ENCODE results near the gene RTL10. TPM values are rescaled to one million over a fixed set of nuclear protein-coding genes. Genes with fewer than 3 reads are reported as not detected.

The RTL10 gene
- total RNA-seq, 1 experiment from 2014 or later: 21.5 TPM

DNA sequence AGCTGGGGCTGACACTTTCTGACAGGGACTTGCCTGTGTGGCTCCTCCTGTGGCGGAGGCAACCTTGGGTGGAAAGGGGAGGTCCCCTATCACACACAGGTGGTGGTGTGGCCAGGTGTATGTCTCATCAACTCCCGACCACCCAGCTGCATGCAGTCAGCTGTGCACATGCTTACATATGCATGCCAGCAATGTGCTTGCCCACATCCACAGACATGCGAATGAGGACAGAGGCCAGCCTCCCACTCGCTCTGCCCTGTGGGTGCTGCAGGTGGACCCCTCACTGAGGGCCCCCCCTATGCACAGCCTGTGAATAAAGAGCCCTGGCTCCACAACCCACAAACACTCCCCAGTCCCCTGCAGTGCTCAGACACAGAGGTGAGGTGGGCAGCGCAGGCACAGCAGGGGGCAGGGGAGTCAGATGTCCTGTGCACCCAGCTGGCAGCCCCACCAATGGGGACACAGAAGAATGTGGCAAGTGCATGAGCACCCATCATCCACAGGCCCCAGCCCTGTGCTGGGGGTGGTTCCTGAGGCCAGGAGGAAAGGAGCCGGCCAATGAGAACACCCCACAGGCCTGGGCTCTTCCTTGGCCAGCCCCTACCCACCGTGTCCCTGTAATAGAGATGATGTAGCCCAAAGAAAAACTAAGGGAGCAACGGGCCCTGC is 9.5 kb downstream of the RTL10 start:
- Mint-ChIP-seq H3K27me3 (ENCODE audit: low read depth) (no peaks in the 10 kb centered on the region), H3K9me3 (peaks cover 9% of the 10 kb centered on the region), H3K4me1 (peaks cover 9% of the 10 kb centered on the region), H3K27ac (peak overlapping the region; percentile 71; the same call in 1 of the 2 replicates), H3K4me3 (no peak overlapping the region), H3K36me3 (peaks cover 22% of the 10 kb centered on the region)
- TF ChIP-seq MYBL2 (CRISPR knock-in tag; IDR thresholded peaks at IDR 0.05) (no peak), IRF2 (CRISPR knock-in tag; IDR thresholded peaks at IDR 0.05; ENCODE audit: borderline replicate concordance, low read depth) (no peak)
- TF ChIP-seq, protein P1, sequence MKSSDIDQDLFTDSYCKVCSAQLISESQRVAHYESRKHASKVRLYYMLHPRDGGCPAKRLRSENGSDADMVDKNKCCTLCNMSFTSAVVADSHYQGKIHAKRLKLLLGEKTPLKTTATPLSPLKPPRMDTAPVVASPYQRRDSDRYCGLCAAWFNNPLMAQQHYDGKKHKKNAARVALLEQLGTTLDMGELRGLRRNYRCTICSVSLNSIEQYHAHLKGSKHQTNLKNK (CRISPR knock-in tag; IDR thresholded peaks at IDR 0.05): no peak
- POLR2A ChIA-PET: no interaction called here
- no peak for DNase-seq (ENCODE audit: low spot score)
- CTCF ChIA-PET: interaction anchor here (1.0 kb wide), 1 partner anchor 102 kb away, joined by 5 read pairs; no protein-coding TSS in a partner anchor
- ATAC-seq: peak; percentile 59

GRCh38 chr22:19844377-19845053 is 10.2 kb downstream of the RTL10 start:
- Mint-ChIP-seq H3K4me1 (peaks cover 9% of the 10 kb centered on the region), H3K27ac (0 out of 2 replicates have a peak overlapping the region, but pooled peaks have one; percentile 23), H3K9me3 (peaks cover 9% of the 10 kb centered on the region), H3K27me3 (ENCODE audit: low read depth) (no peaks in the 10 kb centered on the region), H3K36me3 (peaks cover 15% of the 10 kb centered on the region), H3K4me3 (no peak overlapping the region)
- CTCF ChIA-PET: no interaction called here
- TF ChIP-seq PRDM15 (CRISPR knock-in tag; IDR thresholded peaks at IDR 0.05): no peak
- TF ChIP-seq, protein P2, sequence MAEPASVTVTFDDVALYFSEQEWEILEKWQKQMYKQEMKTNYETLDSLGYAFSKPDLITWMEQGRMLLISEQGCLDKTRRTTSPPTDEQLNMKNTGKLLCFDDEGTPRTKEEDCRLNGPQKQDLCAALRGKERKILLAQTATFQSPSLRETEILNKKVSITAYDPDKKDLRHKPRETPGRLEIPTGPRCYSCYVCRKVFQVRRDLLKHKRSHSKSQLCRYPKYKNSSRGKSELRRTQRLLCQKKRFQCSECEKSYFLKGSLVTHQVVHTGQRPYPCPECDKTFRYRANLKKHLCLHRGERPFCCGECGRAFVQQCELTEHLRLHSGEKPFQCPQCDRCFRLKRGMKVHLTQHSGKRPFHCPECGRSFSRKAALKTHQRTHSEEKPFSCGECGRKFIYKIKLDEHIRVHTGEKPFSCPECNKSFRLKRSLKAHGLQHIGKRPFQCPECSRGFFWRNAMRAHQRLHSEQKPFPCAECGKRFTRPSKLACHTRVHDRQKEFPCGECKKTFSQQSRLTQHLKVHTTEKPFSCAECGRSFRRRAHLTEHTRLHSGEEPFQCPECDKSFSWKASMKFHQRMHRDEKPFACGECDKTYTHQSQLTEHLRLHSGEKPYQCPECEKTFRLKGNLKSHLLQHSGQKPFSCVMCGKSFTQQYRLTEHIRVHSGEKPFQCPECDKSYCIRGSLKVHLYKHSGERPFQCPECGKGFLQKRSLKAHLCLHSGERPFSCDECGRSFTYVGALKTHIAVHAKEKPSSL (CRISPR knock-in tag; conservative IDR thresholded peaks at IDR 0.05): no peak
- no peak for TF ChIP-seq GABPB1 (CRISPR knock-in tag; IDR thresholded peaks at IDR 0.05)
- no peak for TF ChIP-seq GRHL2 (CRISPR knock-in tag; IDR thresholded peaks at IDR 0.05; ENCODE audit: insufficient replicate concordance, severe bottlenecking)
- TF ChIP-seq NFYB (CRISPR knock-in tag; conservative IDR thresholded peaks at IDR 0.05; ENCODE audit: low read depth): no peak
- TF ChIP-seq, protein P3, sequence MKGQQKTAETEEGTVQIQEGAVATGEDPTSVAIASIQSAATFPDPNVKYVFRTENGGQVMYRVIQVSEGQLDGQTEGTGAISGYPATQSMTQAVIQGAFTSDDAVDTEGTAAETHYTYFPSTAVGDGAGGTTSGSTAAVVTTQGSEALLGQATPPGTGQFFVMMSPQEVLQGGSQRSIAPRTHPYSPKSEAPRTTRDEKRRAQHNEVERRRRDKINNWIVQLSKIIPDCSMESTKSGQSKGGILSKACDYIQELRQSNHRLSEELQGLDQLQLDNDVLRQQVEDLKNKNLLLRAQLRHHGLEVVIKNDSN (CRISPR knock-in tag; IDR thresholded peaks at IDR 0.05): no peak
- TF ChIP-seq FOXJ3 (CRISPR knock-in tag; IDR thresholded peaks at IDR 0.05; ENCODE audit: borderline replicate concordance): no peak
- no peak for TF ChIP-seq ZNF263 (CRISPR knock-in tag; IDR thresholded peaks at IDR 0.05; ENCODE audit: low read depth)
- TF ChIP-seq, protein P4, sequence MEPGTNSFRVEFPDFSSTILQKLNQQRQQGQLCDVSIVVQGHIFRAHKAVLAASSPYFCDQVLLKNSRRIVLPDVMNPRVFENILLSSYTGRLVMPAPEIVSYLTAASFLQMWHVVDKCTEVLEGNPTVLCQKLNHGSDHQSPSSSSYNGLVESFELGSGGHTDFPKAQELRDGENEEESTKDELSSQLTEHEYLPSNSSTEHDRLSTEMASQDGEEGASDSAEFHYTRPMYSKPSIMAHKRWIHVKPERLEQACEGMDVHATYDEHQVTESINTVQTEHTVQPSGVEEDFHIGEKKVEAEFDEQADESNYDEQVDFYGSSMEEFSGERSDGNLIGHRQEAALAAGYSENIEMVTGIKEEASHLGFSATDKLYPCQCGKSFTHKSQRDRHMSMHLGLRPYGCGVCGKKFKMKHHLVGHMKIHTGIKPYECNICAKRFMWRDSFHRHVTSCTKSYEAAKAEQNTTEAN (CRISPR knock-in tag; IDR thresholded peaks at IDR 0.05): no peak
- TF ChIP-seq NR2C2 (CRISPR knock-in tag; IDR thresholded peaks at IDR 0.05): no peak
- peak; percentile 25; the same call in 1 of the 2 replicates for ATAC-seq
- no peak for DNase-seq (ENCODE audit: low spot score)
- POLR2A ChIA-PET: interaction anchor here (1.3 kb wide), 1 partner anchor 11 kb away, joined by 4 read pairs; no protein-coding TSS in a partner anchor
